K562 (cell line): ENCODE measurements around the gene CDH2. TPM values are rescaled to one million over a fixed set of nuclear protein-coding genes. Genes with fewer than 3 reads are reported as not detected.

Experiments used
- ATAC-seq: fragments of 200-7000 bp; cut with Tn5 transposase; 3 replicates; pipeline ENCODE4 v1.9.1; 2020; ENCODE audit warnings: moderate library complexity
- BruUV-seq: library from RNA; stranded (reverse); fragments of 400-500 nt; replicated peaks from 2 replicates; lab custom pipeline; 2021; lab: Mats Ljungman, UMichigan
- CTCF ChIA-PET: fragments of 300-600 bp; formaldehyde crosslinking; extraction: SDS; loops from one replicate; lab custom pipeline; 2021; ENCODE audit warnings: low intra/inter-chr PET ratio; lab: Yijun Ruan, JAX
- POLR2A ChIA-PET: fragments of 300-600, 350-650 bp; sonication (Branson Sonifier 250); formaldehyde crosslinking; extraction: SDS; loops from one replicate; lab custom pipeline; 2021; ENCODE audit warnings: antibody characterized with exemption, inconsistent platforms; lab: Yijun Ruan, JAX
- DNase-seq, 4 experiments: peaks; one replicate each; pipeline versions ENCODE4 v3.0.0 to v3.0.0-alpha.2; 2011 to 2018; ENCODE audit warnings: low spot score in 3 of 4, mixed read lengths in 3 of 4; ENCODE audit errors: extremely low read depth in 1 of 4
- FAIRE-seq: peaks from 2 replicates; lab custom pipeline; 2011; peaks lifted over from hg19 to GRCh38; lab: Jason Lieb, UNC
- H2AFZ ChIP-seq: 2 replicates; pipeline ENCODE4 v1.6.0; 2011; ENCODE audit warnings: low read depth, low read length, control low read depth, inconsistent platforms
- H3K27ac ChIP-seq: fragments of 200-600 bp; 3 replicates; pipeline ENCODE4 v1.8.0; 2011; ENCODE audit warnings: low read depth, mild to moderate bottlenecking, control low read depth, inconsistent platforms, low read length, moderate library complexity, mixed read lengths; ENCODE audit errors: extremely low read depth
- H3K27me3 ChIP-seq, 2 experiments: fragments of 300-600 bp in 1 of 2; 2 replicates in 1 of 2; 3 replicates in 1 of 2; pipeline versions ENCODE4 v1.6.0 to v1.8.0; 2011; ENCODE audit warnings: inconsistent platforms in 2 of 2, low read length in 2 of 2, mild to moderate bottlenecking in 1 of 2, mixed read lengths in 1 of 2, moderate library complexity in 1 of 2; ENCODE audit not compliant: control insufficient read depth in 2 of 2, insufficient read depth in 2 of 2
- H3K36me3 ChIP-seq: fragments of 300-600 bp; 3 replicates; pipeline ENCODE4 v1.8.0; 2011; ENCODE audit warnings: mild to moderate bottlenecking, low read length, inconsistent platforms; ENCODE audit not compliant: control insufficient read depth, insufficient read depth
- H3K4me1 ChIP-seq, 2 experiments: fragments of 200-600 bp in 1 of 2; replicated peaks in 1 of 2; 2 replicates in 1 of 2; 3 replicates in 1 of 2; pipeline versions ENCODE4 v1.5.1 to v1.8.0; 2011; ENCODE audit warnings: inconsistent platforms in 2 of 2, low read length in 2 of 2, mild to moderate bottlenecking in 1 of 2, mixed read lengths in 1 of 2, moderate library complexity in 1 of 2; ENCODE audit not compliant: control insufficient read depth in 2 of 2, insufficient read depth in 2 of 2
- H3K4me2 ChIP-seq: 2 replicates; pipeline ENCODE4 v1.6.1; 2011; ENCODE audit warnings: low read length, control low read depth, inconsistent platforms, mixed read lengths; ENCODE audit not compliant: insufficient read depth
- H3K4me3 ChIP-seq: fragments of 200-600 bp; sonication (generic), shearing (Covaris generic); 2 replicates; pipeline ENCODE4 v1.5.1; 2016; ENCODE audit warnings: control low read depth, inconsistent platforms
- H3K79me2 ChIP-seq: fragments of 200-600 bp; 3 replicates; pipeline ENCODE4 v1.8.0; 2011; ENCODE audit warnings: low read length, inconsistent platforms; ENCODE audit not compliant: control insufficient read depth, insufficient read depth
- H3K9ac ChIP-seq, 2 experiments: 2 replicates each; pipeline versions ENCODE4 v1.6.0 to v1.6.1; 2011; ENCODE audit warnings: low read depth in 2 of 2, low read length in 2 of 2, control low read depth in 1 of 2, inconsistent platforms in 1 of 2, mild to moderate bottlenecking in 1 of 2, mixed read lengths in 1 of 2; ENCODE audit not compliant: insufficient read depth in 1 of 2
- H3K9me1 ChIP-seq: one replicate; pipeline ENCODE4 v1.6.0; 2011; ENCODE audit warnings: inconsistent platforms, mild to moderate bottlenecking, low read length, moderate library complexity; ENCODE audit not compliant: control insufficient read depth, insufficient read depth
- H3K9me3 ChIP-seq: replicated peaks from 2 replicates; pipeline ENCODE4 v1.5.1; 2011; ENCODE audit warnings: low read depth, low read length, inconsistent platforms; ENCODE audit not compliant: control insufficient read depth, insufficient read depth
- H4K20me1 ChIP-seq: replicated peaks from 2 replicates; pipeline ENCODE4 v1.6.1; 2011; ENCODE audit warnings: low read length, inconsistent platforms, mixed read lengths; ENCODE audit not compliant: control insufficient read depth, insufficient read depth
- ARNT ChIP-seq, 2 experiments: fragments of 450-650 bp; IDR thresholded peaks; 2 replicates each; pipeline ENCODE4 v1.6.1; 2016; ENCODE audit warnings: mild to moderate bottlenecking in 1 of 2
- KLF1 ChIP-seq: fragments of 450-650 bp; IDR thresholded peaks from 2 replicates; pipeline ENCODE4 v1.6.1; 2016; ENCODE audit warnings: missing genetic modification characterization, missing compliant biosample characterization
- MNT ChIP-seq, 2 experiments: fragments of 450-650 bp; conservative IDR thresholded peaks; 2 replicates each; pipeline ENCODE4 v1.6.1; 2017; ENCODE audit warnings: mild to moderate bottlenecking in 2 of 2, moderate library complexity in 2 of 2
- MTF1 ChIP-seq: fragments of 250-450 bp; sonication (Bioruptor Pico); IDR thresholded peaks from 2 replicates; pipeline ENCODE4 v1.9.0; 2021; ENCODE audit warnings: moderate library complexity, mild to moderate bottlenecking, inconsistent platforms, borderline replicate concordance
- MXI1 ChIP-seq: IDR thresholded peaks from 2 replicates; pipeline ENCODE4 v1.6.1; 2011; ENCODE audit warnings: low read depth, mild to moderate bottlenecking, improper control_type of control experiment, low read length
- POLR2B ChIP-seq: fragments of 450-650 bp; IDR thresholded peaks from 2 replicates; pipeline ENCODE4 v1.6.1; 2018; ENCODE audit warnings: low read depth; ENCODE audit not compliant: partially characterized antibody
- RBM22 ChIP-seq: fragments of 200-400 bp; formaldehyde crosslinking; IDR thresholded peaks from 2 replicates; pipeline ENCODE4 v1.6.1; 2018; ENCODE audit warnings: low read length, low read depth; ENCODE audit not compliant: poor library complexity, severe bottlenecking
- SMARCB1 ChIP-seq: IDR thresholded peaks from 2 replicates; pipeline ENCODE4 v1.6.1; 2011; ENCODE audit warnings: improper control_type of control experiment, low read depth; ENCODE audit not compliant: insufficient read length
- XRCC4 ChIP-seq: IDR thresholded peaks from one replicate; pipeline ENCODE4 v1.6.1; 2011; ENCODE audit not compliant: insufficient read depth, insufficient read length; ENCODE audit errors: extremely low read depth
- ZNF354B ChIP-seq: fragments of 250-450 bp; sonication (Bioruptor Pico); IDR thresholded peaks from 2 replicates; pipeline ENCODE4 v1.4.0; 2020
- ZNF511 ChIP-seq: sonication (generic); formaldehyde crosslinking; IDR thresholded peaks from 2 replicates; pipeline ENCODE4 v1.8.0; 2022; ENCODE audit warnings: mild to moderate bottlenecking, missing genetic modification reagents
- ZNF586 ChIP-seq: fragments of 450-650 bp; formaldehyde crosslinking; conservative IDR thresholded peaks from 2 replicates; pipeline ENCODE4 v1.4.0; 2020; ENCODE audit warnings: mild to moderate bottlenecking, moderate library complexity
- ZNF75A ChIP-seq: fragments of 450-650 bp; formaldehyde crosslinking; IDR thresholded peaks from 2 replicates; pipeline ENCODE4 v1.4.0; 2020; ENCODE audit warnings: mild to moderate bottlenecking
- WGBS: fragments of 100-300 bp; shearing (Covaris generic); methylation state at CpG from one replicate; pipeline ENCODE4 v1.1.6; 2016; ENCODE audit warnings: low coverage, mixed read lengths; ENCODE audit not compliant: insufficient coverage; ENCODE audit errors: missing lambda C conversion rate; 5-methylcytosine and 5-hydroxymethylcytosine counted together
- in situ Hi-C: fragments of 300-500 bp; cut with MboI; formaldehyde crosslinking; loops from 4 replicates; pipeline ENCODE4 v1.15.0; 2018; ENCODE audit warnings: inconsistent platforms, mixed read lengths
- intact Hi-C: fragments of 100-400 bp; cut with micrococcal nuclease; formaldehyde crosslinking; loops from 2 replicates; pipeline ENCODE4 v1.14.2; 2022
- polyA plus RNA-seq, 8 experiments: library from polyadenylated mRNA; depleted of rRNA in 4 of 8; stranded (reverse) in 5 of 8; unstranded in 3 of 8; fragments of >200 nt; fragmentation: Nextera tagmentation in 2 of 8; fragmentation: Illumina TruSeq in 1 of 8; extraction: Ambion mirVana in 2 of 8; extraction: Trizol in 1 of 8; gene quantifications; 2 replicates each; pipeline versions ENCODE4 v1.2.1 to v1.2.3, GENCODE V29; 2011 to 2014; ENCODE audit warnings: inconsistent platforms in 1 of 8, missing spikeins in 1 of 8
- total RNA-seq, 7 experiments: library from RNA; depleted of rRNA in 6 of 7; stranded (reverse); fragments of >200 nt in 6 of 7; fragmentation: Illumina TruSeq in 2 of 7; extraction: Trizol in 2 of 7; gene quantifications; 2 replicates each; pipeline versions ENCODE4 v1.2.1 to v1.2.3, GENCODE V29; 2011 to 2021; ENCODE audit warnings: low replicate concordance in 1 of 7

CDH2 gene
- total and polyA plus RNA-seq, 9 of the 15 experiments (the other 6 are each of a cell fraction or from before 2014, with no cell fraction given): 0.04 TPM; not detected in 8

- under 1% methylated on average over 5 of the region's 5 CpGs for WGBS
- Histone ChIP-seq H3K9me1 (no peaks in the 10 kb centered on the region), H3K9me3 (no peaks in the 10 kb centered on the region), H4K20me1 (no peaks in the 10 kb centered on the region), H3K9ac (no peak overlapping the region), H2AFZ (no peak overlapping the region), H3K4me1 (no peaks in the 10 kb centered on the region), H3K4me2 (no peak overlapping the region), H3K36me3 (no peaks in the 10 kb centered on the region), H3K27ac (no peak overlapping the region), H3K79me2 (no peaks in the 10 kb centered on the region), H3K27me3 (no peaks in the 10 kb centered on the region), H3K4me3 (no peak overlapping the region)
- DNase-seq (no peak), ATAC-seq (no peak), FAIRE-seq (no peak)
- TF ChIP-seq ZNF511 (CRISPR knock-in tag) (no peak), MNT (conservative IDR thresholded peaks at IDR 0.05) (no peak), XRCC4 (no peak), ZNF586 (no peak), MXI1 (no peak), POLR2B (no peak), MTF1 (CRISPR knock-in tag) (no peak), ZNF75A (CRISPR knock-in tag) (no peak), ZNF354B (CRISPR knock-in tag) (no peak), KLF1 (tag) (no peak), ARNT (IDR thresholded peaks at IDR 0.05) (no peak), RBM22 (no peak), SMARCB1 (no peak)
- CTCF ChIA-PET: no interaction called here
- POLR2A ChIA-PET: no interaction called here
- BruUV-seq: no TSS peak
- in situ Hi-C loops (no loop called here), intact Hi-C loops (no loop called here)
Observed at GRCh38 chr18:28109781-28110560, 67.0 kb downstream of the CDH2 start.
